GM12891 (cell line): ENCODE results near the gene SNX9.
"Not testable (repeated sequence)": the region's sequence is repeated elsewhere in the genome, so short reads cannot be mapped to it uniquely, and the experiment has no call there.

Experiments used
- DNase-seq: peaks from one replicate; pipeline ENCODE4 v3.0.0; 2011; ENCODE audit warnings: low spot score; ENCODE audit not compliant: insufficient read length
- FAIRE-seq: peaks from 2 replicates; lab custom pipeline; 2011; peaks lifted over from hg19 to GRCh38; lab: Jason Lieb, UNC
- PAX5 ChIP-seq: IDR thresholded peaks from 2 replicates; pipeline ENCODE4 v1.6.1; 2011; ENCODE audit warnings: low read length, moderate library complexity, mild to moderate bottlenecking; ENCODE audit not compliant: insufficient read depth, severe bottlenecking
- POLR2A ChIP-seq: IDR thresholded peaks from 2 replicates; pipeline ENCODE4 v1.6.1; 2011; ENCODE audit warnings: low read depth, low read length, control low read depth
- POLR2AphosphoS5 ChIP-seq: IDR thresholded peaks from 2 replicates; pipeline ENCODE4 v1.6.1; 2011; ENCODE audit warnings: low read depth, low read length, control low read depth
- POU2F2 ChIP-seq: IDR thresholded peaks from 2 replicates; pipeline ENCODE4 v1.6.1; 2011; ENCODE audit warnings: low read depth, mild to moderate bottlenecking, control low read depth, low read length, moderate library complexity
- SPI1 ChIP-seq: IDR thresholded peaks from 2 replicates; pipeline ENCODE4 v1.6.1; 2011; ENCODE audit warnings: low read depth, low read length, control low read depth
- TAF1 ChIP-seq: IDR thresholded peaks from 2 replicates; pipeline ENCODE4 v1.6.1; 2011; ENCODE audit warnings: low read depth, low read length, control low read depth

Gene SNX9

GRCh38 chr6:157898640-157899039, 75.6 kb downstream of the SNX9 start:
- FAIRE-seq: no peak
- TF ChIP-seq SPI1 (no peak), TAF1 (no peak), POLR2A (no peak)
- no peak for DNase-seq

- DNase-seq, FAIRE-seq: not testable (repeated sequence)
Observed at GRCh38 chr6:157900262-157900661, 77.2 kb downstream of the SNX9 start.

DNA sequence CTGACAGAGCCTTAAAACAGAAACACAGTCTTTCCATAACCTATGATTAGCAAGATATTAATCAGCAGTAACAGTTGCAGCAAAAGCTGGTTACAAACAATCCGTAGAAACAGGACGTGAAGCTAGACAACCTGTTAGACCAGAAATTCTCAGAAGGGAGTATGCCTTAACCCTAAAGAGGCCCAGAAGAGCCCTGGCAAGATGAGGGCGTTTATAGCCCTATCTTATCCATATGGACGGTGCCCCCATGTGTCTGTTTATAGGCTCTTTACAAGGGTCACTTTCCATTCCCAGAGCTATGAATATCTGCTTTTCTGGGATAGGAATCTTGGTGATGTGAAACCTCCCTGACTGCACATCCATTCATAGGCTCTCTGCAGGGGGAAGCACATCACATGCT, 77.7 kb downstream of the SNX9 start:
- FAIRE-seq, DNase-seq: not testable (repeated sequence)

GRCh38 chr6:157904999-157905398, 82.0 kb downstream of the SNX9 start:
- DNase-seq: no peak
- no peak for TF ChIP-seq SPI1
- TF ChIP-seq POU2F2: no peak
- TF ChIP-seq POLR2AphosphoS5: no peak
- TF ChIP-seq POLR2A: no peak
- no peak for TF ChIP-seq TAF1
- TF ChIP-seq PAX5: no peak
- FAIRE-seq: no peak

DNA sequence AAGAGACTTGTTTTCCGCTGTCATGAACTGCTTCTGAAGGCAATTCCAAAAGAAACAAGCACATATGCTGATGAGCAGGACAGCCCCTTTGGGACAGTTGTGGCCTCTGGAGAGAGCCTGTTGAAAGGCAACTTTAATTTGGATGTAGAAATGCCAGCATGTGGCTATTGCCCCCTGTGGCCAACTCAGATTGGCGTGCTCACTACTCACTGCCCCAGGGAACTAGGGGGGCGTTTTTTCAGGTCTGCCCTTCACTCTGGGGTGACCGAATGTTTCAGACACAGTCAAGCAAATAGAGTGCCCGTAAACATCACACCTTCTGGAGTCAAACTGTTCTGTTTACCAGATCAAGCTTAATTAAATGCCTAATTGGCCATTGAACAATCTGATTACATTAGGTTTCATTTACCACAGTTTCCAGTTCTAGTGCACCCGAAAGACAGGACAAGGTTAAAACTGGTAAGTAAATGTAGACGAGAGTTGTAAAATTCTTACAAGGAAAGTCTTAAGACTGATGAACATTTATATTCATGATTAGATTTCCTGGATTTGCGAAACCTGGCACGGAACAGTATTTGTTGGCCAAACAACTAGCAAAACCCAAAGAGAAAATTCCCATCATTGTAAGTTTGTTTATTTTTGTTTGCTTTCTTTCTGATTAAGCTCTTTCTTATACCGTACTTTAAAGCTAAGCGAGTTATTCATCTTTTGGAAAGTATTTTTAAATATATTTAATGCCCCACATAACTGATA, 82.7 kb downstream of the SNX9 start:
- TF ChIP-seq POU2F2 (no peak), TAF1 (no peak), POLR2A (no peak), POLR2AphosphoS5 (no peak), SPI1 (no peak), PAX5 (no peak)
- DNase-seq (no peak), FAIRE-seq (no peak)

DNA sequence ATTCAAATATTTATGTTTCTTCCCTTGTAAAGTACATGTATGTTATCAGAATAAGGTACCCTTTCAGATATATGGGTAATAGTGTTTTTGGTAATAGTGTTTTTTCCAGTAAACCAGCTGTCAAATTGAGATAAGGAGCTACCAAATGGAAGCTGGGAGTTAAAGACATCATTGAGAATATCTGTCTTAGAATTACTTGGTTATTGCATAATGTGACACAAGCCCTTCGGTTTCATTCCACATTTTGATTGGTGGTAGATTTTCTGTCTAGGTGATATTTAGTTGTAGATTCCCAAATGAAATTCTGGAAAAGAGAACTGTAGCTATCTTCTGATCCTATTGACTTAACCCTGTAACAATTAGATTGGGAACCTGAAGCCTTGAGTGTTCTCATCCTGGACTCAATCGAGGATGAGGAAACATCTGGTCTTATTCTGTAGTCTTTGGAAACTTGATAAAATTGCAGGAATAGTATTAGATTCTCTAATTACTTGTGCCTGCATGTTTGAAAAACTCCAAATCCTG, 83.6 kb downstream of the SNX9 start:
- TF ChIP-seq TAF1 (no peak), POLR2AphosphoS5 (no peak), SPI1 (no peak), POU2F2 (no peak), PAX5 (no peak), POLR2A (no peak)
- DNase-seq (no peak), FAIRE-seq (no peak)

GRCh38 chr6:157907651-157908050, 84.6 kb downstream of the SNX9 start:
- no peak for DNase-seq
- no peak for FAIRE-seq
- TF ChIP-seq TAF1 (no peak), POU2F2 (no peak), POLR2A (no peak), POLR2AphosphoS5 (no peak), SPI1 (no peak), PAX5 (no peak)

GRCh38 chr6:157908369-157909281, 85.6 kb downstream of the SNX9 start:
- peak; percentile 93 for FAIRE-seq
- DNase-seq: no peak
- no peak for TF ChIP-seq PAX5
- TF ChIP-seq SPI1: peak; percentile 89

DNA sequence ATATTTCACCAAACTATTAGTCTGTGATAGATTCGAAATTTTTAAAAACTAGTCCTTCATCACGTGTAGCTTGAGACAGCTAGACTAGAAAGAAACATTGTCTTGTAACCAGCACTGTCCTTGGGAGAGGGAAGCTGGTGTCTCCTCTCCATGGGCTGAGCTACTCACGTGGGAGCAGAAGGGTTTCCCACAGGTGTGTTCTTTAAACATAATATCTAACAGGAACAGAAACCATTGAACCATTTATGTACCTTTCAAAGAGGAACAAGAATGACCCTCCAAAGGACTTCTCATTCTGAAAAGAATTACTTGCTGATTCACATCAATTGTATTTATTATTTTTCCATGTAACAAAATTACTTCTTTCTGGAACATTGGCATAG, 86.2 kb downstream of the SNX9 start:
- FAIRE-seq (peak; percentile 50), DNase-seq (no peak)
- TF ChIP-seq SPI1 (peak; percentile 82), POLR2A (no peak)

- FAIRE-seq (no peak), DNase-seq (no peak)
- TF ChIP-seq PAX5 (no peak), POU2F2 (no peak), POLR2A (no peak), POLR2AphosphoS5 (no peak), SPI1 (no peak), TAF1 (no peak)
Observed at GRCh38 chr6:157911278-157911677, 88.2 kb downstream of the SNX9 start.
